Fibroblast of skin of right quadriceps (primary cell): ENCODE results near the gene RALGAPB.

ENCODE experiments used
- DNase-seq: peaks from one replicate; pipeline ENCODE4 v3.0.0-alpha.2; 2013

Gene RALGAPB

GRCh38 chr20:38551056-38551626 lies 78.5 kb downstream of the RALGAPB start:
- DNase-seq: no peak

GRCh38 chr20:38554986-38555385 lies 82.3 kb downstream of the RALGAPB start:
- no peak for DNase-seq

DNA sequence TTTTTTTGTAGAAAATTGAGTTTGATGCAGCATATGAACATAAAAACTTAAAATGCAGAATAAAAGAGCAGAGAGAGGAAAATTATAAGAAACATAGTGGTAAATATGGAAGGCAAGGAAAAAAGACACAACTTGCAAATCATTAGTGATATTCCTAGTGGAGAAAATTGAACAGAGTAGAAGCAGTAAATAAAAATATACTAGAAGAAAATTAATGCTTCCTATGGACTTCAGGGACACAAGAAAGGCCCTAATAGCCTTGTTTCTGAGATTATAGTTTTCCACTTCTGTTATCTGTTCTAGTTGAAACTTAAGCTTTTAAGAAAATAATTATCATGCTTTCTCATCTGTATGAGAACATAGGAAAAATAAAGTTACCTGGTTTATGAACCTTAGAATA lies 82.8 kb downstream of the RALGAPB start:
- no peak for DNase-seq

GRCh38 chr20:38557174-38557573 lies 84.5 kb downstream of the RALGAPB start:
- DNase-seq: no peak

DNA sequence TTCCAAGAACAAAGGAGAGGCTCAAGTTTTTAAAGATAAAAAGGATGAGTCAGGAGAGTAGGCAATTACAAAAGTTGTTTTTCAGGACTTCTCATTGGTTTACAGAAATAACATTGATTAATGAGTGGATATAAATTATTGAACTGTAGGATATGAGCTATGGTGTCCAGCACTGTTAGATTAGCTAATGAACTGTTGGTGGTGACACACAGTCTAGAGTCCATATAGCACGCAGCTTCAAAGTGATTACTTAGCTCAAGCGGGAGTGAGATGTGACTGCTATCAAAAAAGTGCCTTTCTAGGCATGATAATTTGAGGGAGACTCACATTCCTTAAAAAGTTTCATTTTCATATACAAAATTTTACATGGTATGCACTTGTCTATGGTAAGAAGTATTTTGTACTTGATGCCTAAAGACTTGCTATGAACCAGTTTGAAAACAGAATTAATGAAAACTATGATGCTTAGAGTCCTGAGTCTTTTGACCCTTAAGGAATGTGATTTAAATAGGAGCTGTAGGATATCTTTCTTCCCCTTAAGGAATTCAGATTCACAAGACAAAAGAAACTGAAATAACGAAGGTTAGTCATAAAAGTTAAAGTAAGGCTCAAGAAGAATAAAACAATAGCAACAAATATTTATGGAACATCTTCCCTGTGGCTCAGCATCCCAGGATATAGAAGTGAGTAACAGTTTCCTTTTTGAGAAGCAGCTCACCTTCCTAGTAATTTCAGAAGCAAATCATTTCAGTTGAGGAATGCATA lies 86.1 kb downstream of the RALGAPB start:
- no peak for DNase-seq

GRCh38 chr20:38559764-38560163 lies 87.1 kb downstream of the RALGAPB start:
- DNase-seq: peak; percentile 16

DNA sequence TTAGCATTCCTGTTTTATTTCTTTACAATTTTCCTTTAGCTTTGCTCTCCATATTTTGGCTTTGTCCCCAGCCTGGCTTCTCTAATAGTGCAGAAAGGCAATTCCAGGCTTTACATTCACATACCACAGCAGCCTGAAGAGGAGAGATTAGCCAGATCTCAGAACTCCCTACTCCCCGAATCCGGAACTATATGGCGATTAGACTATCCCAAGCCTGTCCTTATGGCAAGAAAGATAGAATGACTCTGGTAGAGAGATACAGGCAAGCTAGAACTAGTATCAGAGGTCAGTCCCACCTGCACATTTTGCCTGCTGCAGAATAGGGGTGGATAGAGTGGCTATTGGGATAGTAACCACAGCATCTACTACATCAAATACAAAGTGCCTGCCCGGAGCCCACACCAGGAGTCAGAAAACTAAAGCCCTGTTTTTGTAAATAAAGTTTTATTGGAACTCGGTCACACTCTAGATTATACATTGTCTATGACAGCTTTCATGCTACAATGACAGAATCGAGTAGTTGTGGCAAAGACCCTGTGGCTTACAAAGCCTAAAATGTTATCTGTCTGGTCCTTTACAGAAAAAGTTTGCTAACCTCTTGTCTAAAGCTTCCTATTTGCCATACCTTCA lies 91.3 kb downstream of the RALGAPB start:
- no peak for DNase-seq

DNA sequence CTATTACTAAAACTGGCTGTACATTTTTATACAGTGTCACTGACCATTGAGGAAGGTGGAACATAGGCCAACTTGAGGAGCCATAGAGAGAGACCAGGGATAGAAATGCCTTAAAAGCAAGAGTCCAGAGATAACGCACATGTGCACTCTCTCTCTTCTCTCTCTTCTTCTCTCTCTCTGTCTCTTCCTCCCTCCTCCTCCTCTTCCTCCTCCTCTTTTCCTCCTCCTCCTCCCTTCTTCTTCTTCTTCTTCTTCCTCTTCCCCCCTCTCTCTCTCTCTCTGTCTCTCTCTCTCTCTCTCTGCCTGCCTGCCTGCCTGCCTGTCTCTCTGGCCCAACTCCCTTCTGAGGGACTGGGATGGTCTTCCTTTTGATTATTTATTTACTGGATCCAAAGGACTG lies 92.0 kb downstream of the RALGAPB start:
- DNase-seq: no peak

GRCh38 chr20:38566036-38566598 lies 93.5 kb downstream of the RALGAPB start:
- DNase-seq: no peak

DNA sequence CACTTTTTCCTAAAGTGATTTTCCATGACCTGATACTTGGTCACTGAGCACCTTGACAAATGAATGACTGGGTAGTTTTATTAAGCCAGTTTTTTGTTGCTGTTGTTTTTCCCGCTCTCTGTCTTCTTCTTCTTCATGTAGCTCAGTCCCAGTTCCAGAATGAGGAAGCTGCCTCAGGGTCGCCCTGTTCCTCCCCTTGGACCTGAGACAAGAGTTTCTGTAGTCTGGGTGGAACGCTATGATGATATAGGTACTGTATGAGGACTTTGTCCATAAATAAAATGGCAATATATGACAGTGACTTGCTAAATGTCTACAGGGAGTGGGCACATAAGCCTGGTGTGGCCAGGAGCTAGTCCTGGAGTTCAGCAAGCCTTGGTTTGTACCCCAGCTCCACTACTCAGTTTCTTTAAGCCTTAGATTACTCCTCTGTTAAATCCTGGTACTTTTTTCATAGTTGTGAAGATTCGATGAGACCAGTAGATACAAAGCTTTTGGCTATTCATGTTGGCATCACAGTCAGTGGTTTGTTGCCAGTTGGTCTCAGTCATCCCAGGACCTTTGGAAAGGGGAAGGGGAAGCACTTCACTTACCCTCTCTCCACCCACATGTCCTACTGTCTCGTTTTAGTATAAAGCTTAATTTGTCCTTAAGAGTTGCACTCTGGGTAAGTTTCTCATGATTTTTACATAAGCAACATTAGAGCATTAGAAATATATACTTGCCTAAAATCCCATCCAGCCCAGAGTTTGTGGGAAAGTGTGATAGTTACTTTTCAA lies 97.3 kb downstream of the RALGAPB start:
- no peak for DNase-seq

DNA sequence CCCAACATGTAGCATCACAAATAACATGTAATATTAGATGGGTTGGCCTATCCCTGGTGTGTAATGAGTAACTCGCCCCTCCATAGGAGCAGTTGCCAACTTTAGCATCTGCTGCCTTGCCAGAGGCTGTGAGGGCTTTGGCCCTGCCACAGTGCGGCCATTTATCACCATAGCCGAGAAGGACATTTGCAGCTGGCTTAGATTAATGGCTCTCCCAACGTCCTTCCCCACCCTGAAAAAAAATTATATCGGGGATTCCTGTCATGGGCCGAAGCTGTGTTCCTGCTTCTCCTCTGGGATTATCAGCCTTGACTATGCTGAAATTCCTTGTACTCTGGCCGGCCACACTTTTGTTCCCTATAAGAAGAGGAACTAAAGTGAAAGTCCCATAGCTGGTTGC lies 100.8 kb downstream of the RALGAPB start:
- DNase-seq: no peak

DNA sequence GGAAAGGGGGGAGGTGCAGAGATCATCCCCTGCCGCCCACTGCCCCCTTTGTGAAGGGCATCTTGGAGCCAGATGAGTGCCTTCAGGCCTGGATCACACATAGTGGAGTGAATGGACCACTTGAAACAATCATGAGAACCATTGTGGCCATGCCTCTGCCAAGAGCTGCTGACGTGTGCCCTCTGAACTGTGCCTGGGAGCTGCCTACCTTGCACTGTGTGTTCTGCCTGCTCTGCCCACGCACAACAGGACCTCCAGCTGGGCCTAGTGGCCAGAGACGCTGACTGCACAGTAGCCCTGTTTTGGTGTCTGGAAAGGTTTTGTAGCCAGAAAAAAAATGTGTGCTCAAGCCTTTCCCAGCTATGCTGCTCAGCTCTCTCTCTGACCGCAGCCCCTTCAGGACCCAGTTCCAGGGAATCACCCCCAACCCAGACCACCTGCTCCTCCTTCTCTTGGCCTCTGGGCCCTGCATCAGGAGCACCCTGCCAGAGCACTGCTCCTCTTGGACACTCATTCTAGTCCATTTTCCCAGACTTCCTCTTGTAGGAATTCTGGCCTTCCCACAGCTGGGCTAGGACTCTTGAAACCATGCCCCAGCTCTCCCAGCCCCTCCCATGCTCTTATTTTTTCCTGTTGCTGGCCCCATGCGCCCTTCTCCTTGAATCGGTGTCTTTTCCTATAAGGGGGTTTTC lies 106.7 kb downstream of the RALGAPB start:
- no peak for DNase-seq

DNA sequence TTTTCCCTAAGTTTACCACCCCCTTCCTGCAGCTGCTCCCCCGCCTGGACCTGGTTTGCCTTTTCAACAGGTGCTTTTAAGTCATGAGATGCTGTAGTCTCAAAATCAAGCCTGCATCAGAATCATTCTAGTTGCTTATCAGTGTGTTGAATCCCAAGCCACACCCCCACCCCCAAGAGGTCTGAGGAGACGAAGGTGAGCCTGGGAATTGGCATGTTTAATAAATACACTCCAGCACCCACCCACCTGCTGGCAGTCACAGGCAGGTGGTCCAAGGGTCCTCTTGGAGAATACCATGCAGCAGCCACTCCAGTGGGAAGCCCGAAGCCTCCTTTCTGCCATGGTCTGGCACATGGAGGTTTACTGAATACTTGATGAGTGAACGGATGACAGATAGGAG lies 107.3 kb downstream of the RALGAPB start:
- no peak for DNase-seq

- DNase-seq: no peak
Measured at GRCh38 chr20:38581013-38581412, 108.4 kb downstream of the RALGAPB start, which contains the start of gene ADIG. Gene ADIG, plus strand, starts transcription at chr20:38581197. Its CDS starts 54 bp downstream, at chr20:38581251.

- DNase-seq: no peak
Measured at GRCh38 chr20:38581830-38582358, 109.3 kb downstream of the RALGAPB start.

DNA sequence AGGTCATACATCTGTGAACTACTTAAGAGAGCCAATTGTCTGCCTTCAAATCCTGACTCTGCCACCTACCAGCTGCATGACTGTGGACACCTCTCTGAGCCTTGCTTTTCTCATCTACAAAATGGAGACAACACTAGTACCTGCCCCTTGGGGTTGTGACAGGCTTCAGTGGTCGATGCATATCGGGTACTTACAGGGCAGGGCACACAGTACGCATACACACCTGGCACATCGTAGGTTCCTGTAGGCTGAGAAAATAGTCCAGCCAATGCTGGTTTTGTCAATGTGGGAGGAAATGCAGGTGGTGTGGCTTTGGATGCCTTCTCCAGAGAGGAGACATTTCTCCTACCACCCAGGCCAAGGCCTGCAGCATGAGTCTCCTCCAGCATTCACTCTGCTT lies 110.7 kb downstream of the RALGAPB start:
- DNase-seq: no peak

GRCh38 chr20:38584099-38584763 lies 111.6 kb downstream of the RALGAPB start:
- DNase-seq: no peak

DNA sequence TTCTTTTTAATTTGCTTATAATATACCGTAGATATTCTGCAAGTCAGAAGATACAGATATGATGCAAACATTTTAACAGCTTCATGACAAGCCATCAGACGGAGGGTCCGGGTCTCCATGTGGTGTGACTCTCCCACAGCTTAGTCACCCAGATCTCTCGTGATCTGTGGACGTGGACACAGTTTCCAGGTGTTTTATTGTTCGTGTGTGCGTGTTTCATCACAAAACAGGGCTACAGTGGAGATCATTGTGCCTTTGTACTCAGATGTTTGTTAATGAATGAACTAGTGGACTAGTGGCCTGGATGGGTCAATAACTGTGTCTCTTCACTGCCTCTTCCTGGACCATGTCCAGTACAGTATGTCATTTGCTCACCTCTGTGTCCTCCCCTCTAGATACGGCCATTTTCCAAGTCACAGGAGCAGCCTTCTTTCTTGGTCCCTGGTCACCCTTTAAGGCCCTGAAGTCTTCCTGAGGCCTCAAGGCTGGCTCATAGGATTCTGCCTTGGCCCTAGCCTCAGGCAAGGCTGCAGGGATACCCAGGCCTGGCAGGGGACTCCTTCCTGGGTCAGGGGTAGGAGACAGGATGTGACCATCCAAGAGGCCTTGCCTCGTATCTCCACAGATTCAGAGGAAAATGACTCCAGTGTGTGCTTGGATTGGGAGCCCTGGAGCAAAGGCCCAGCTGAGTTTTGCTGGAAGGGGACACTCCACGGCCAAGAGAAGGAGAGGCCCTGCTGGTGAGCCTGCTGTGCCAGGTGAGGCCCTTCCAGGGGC lies 112.9 kb downstream of the RALGAPB start:
- no peak for DNase-seq

DNA sequence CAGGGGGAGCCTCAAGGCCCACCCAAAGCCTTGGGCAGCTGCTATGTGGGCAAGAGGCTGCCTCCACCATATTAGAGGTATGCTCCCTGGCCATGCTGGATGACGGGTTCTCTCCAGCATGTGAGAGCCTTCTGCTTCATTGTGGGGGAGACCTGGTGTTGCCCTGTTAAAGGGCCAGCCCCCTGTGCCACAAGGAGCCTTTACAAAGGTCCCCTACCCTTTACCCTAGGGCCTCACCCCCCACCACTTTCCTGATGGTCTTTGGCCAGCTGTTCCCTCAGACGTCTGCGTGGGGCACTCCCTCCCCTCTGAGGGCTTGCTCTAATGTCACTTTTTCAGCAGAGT lies 113.5 kb downstream of the RALGAPB start:
- DNase-seq: no peak

DNA sequence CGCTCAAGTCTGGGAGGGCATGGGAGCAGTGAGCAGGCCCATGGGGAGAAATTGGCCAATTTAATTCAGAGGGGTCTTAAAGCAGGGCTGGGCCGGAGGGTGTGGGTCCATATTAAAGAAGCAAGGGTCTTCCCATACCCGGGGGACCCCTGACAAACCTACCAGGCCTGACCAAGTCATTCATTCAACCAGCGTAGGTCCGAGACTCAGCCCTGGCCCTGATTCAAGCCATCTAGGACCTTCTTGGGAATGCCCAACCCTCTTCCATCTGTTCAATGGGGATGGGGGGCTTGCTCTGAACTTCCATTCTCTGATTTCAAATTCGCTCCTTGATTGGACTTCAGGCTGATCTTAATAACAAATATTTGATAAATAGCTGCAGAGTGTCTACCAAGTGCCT lies 115.7 kb downstream of the RALGAPB start:
- no peak for DNase-seq

- no peak for DNase-seq
Measured at GRCh38 chr20:38589351-38589750, 116.7 kb downstream of the RALGAPB start.
